Mucosa of gallbladder (tissue), 1 donor: ENCODE data around the gene FTL. TPM values are rescaled to one million over a fixed set of nuclear protein-coding genes. Genes with fewer than 3 reads are reported as not detected.
A peak's percentile ranks its signal among the peaks of the same experiment; 100 is the strongest.

Experiments used
- DNase-seq: peaks from one replicate; pipeline ENCODE4 v3.0.0-alpha.2; 2020; ENCODE audit warnings: low spot score
- total RNA-seq: library from RNA; stranded (reverse); gene quantifications from one replicate; pipeline ENCODE4 v1.2.1, GENCODE V29; 2021
- donor health status: DM: no; HTN: no; CAD: no.

The FTL gene
- total RNA-seq, 1 donor from 2014 or later = 4,398 TPM

- DNase-seq = peak; percentile 86
Measured at GRCh38 chr19:48965806-48966540, 864 bp downstream of the FTL start.

GRCh38 chr19:48966541-48967345, 1.6 kb downstream of the FTL start:
- no peak for DNase-seq

- peak; percentile 61 for DNase-seq
Measured at GRCh38 chr19:48967346-48968178, 2.5 kb downstream of the FTL start.

- no peak for DNase-seq
Measured at GRCh38 chr19:48968179-48968661, 3.1 kb downstream of the FTL start.

- no peak for DNase-seq
Measured at GRCh38 chr19:48968813-48969218, 3.7 kb downstream of the FTL start.

- DNase-seq = no peak
Measured at GRCh38 chr19:48969276-48970138, 4.4 kb downstream of the FTL start.

GRCh38 chr19:48970139-48970766, 5.1 kb downstream of the FTL start:
- no peak for DNase-seq

GRCh38 chr19:48970923-48971395, 5.8 kb downstream of the FTL start:
- DNase-seq = peak; percentile 85

GRCh38 chr19:48975947-48976847, 11.1 kb downstream of the FTL start:
- DNase-seq = no peak

- DNase-seq = no peak
Measured at GRCh38 chr19:48977061-48977460, 12.0 kb downstream of the FTL start.

- no peak for DNase-seq
Measured at GRCh38 chr19:48982280-48982679, 17.2 kb downstream of the FTL start.

GRCh38 chr19:48985711-48986110, 20.6 kb downstream of the FTL start:
- DNase-seq = no peak

GRCh38 chr19:48986211-48986610, 21.1 kb downstream of the FTL start:
- no peak for DNase-seq

- no peak for DNase-seq
Measured at GRCh38 chr19:48987323-48987722, 22.2 kb downstream of the FTL start.

- no peak for DNase-seq
Measured at GRCh38 chr19:48988286-48988685, 23.2 kb downstream of the FTL start.

- DNase-seq = no peak
Measured at GRCh38 chr19:48988860-48989259, 23.8 kb downstream of the FTL start.

- no peak for DNase-seq
Measured at GRCh38 chr19:48989701-48990291, 24.7 kb downstream of the FTL start.

- no peak for DNase-seq
Measured at GRCh38 chr19:48990400-48990799, 25.3 kb downstream of the FTL start.

- DNase-seq = no peak
Measured at GRCh38 chr19:48991011-48991609, 26.0 kb downstream of the FTL start.
